ENCODE data around the gene DPYSL3.

The DPYSL3 gene

GRCh38 chr5:147437161-147437596, 72.7 kb downstream of the DPYSL3 start:
- no peak for TF ChIP-seq SUZ12 (IDR thresholded peaks at IDR 0.05; ENCODE audit: extremely low read depth, insufficient read depth, insufficient read length)
- no peak for TF ChIP-seq YY1 (IDR thresholded peaks at IDR 0.05; ENCODE audit: insufficient read depth, insufficient read length)
- no peak for TF ChIP-seq ZNF274 (IDR thresholded peaks at IDR 0.05; ENCODE audit: low read depth, low read length)
- no peak for DNase-seq (ENCODE audit: low read depth, low spot score)
- Histone ChIP-seq H3K4me3 (ENCODE audit: insufficient read length, low read depth) (no peak overlapping the region), H3K9me3 (ENCODE audit: insufficient read depth, low read length) (no peaks in the 10 kb centered on the region), H3K9ac (ENCODE audit: insufficient read length, low read depth) (no peak overlapping the region), H3K27me3 (ENCODE audit: insufficient read depth, insufficient read length) (no peaks in the 10 kb centered on the region), H3K4me1 (ENCODE audit: insufficient read depth, insufficient read length) (no peaks in the 10 kb centered on the region), H3K36me3 (ENCODE audit: insufficient read depth, insufficient read length, low read length) (no peaks in the 10 kb centered on the region)

DNA sequence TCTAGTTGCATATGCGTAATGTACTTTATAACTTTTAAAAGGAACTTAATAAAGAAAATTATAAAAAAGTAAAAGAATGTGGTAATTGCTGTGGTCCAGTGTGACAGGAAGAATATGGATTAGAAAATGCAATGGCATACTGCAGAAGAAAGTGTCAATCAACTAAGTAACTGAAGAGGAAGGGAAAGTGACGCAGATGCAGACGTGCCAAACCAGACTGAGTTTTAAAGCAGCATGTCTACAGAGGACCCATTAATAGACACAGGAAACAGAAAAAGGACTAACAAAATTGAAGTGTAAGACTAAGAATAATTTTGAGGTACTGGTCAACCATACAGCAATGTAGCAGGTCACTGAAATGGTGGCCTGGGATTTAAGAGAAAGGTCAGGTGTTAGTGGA, 73.3 kb downstream of the DPYSL3 start:
- H3K4me1 ChIP-seq (ENCODE audit: insufficient read depth, insufficient read length), result no peaks in the 10 kb centered on the region
- TF ChIP-seq ZNF274 (IDR thresholded peaks at IDR 0.05; ENCODE audit: low read depth, low read length) (no peak), YY1 (IDR thresholded peaks at IDR 0.05; ENCODE audit: insufficient read depth, insufficient read length) (no peak), SUZ12 (IDR thresholded peaks at IDR 0.05; ENCODE audit: extremely low read depth, insufficient read depth, insufficient read length) (no peak)
- no peak overlapping the region for H3K4me3 ChIP-seq (ENCODE audit: insufficient read length, low read depth)
- no peak for DNase-seq (ENCODE audit: low read depth, low spot score)
- H3K9ac ChIP-seq (ENCODE audit: insufficient read length, low read depth), result no peak overlapping the region
- no peaks in the 10 kb centered on the region for H3K36me3 ChIP-seq (ENCODE audit: insufficient read depth, insufficient read length, low read length)
- H3K9me3 ChIP-seq (ENCODE audit: insufficient read depth, low read length), result no peaks in the 10 kb centered on the region
- H3K27me3 ChIP-seq (ENCODE audit: insufficient read depth, insufficient read length), result no peaks in the 10 kb centered on the region

DNA sequence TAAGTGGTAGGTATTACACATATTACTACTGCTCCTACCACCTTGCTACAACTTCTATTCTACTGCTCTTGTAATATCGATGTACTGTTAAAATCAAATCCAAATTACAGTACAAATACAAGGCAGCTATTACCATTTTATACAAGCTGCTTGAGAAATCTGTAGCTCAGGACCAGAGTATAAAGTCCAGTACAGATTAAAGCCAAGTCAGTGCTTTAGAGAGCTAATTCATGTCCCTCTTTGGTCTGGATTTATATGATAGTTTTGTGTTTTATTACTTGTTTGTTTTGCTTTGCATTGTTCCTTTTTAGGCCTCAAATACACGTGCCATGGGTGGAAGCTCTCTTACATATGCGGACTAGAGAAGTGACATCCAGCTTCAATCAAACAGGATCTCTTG, 75.8 kb downstream of the DPYSL3 start:
- H3K4me3 ChIP-seq (ENCODE audit: insufficient read length, low read depth), result no peak overlapping the region
- no peak for DNase-seq (ENCODE audit: low read depth, low spot score)

GRCh38 chr5:147432323-147432722, 77.5 kb downstream of the DPYSL3 start:
- no peak overlapping the region for H3K4me3 ChIP-seq (ENCODE audit: insufficient read length, low read depth)
- no peak for DNase-seq (ENCODE audit: low read depth, low spot score)
- H3K4me1 ChIP-seq (ENCODE audit: insufficient read depth, insufficient read length), result no peaks in the 10 kb centered on the region
- H3K36me3 ChIP-seq (ENCODE audit: insufficient read depth, insufficient read length, low read length), result peaks cover 3% of the 10 kb centered on the region
- H3K9ac ChIP-seq (ENCODE audit: insufficient read length, low read depth), result no peak overlapping the region
- no peaks in the 10 kb centered on the region for H3K27me3 ChIP-seq (ENCODE audit: insufficient read depth, insufficient read length)
- no peak for TF ChIP-seq ZNF274 (IDR thresholded peaks at IDR 0.05; ENCODE audit: low read depth, low read length)
- TF ChIP-seq SUZ12 (IDR thresholded peaks at IDR 0.05; ENCODE audit: extremely low read depth, insufficient read depth, insufficient read length), result no peak
- no peak for TF ChIP-seq YY1 (IDR thresholded peaks at IDR 0.05; ENCODE audit: insufficient read depth, insufficient read length)
- no peaks in the 10 kb centered on the region for H3K9me3 ChIP-seq (ENCODE audit: insufficient read depth, low read length)

More for the DNA sequence above, 75.8 kb downstream of the DPYSL3 start:
- Histone ChIP-seq H3K27me3 (ENCODE audit: insufficient read depth, insufficient read length) (no peaks in the 10 kb centered on the region), H3K36me3 (ENCODE audit: insufficient read depth, insufficient read length, low read length) (peaks cover 2% of the 10 kb centered on the region), H3K9ac (ENCODE audit: insufficient read length, low read depth) (no peak overlapping the region), H3K9me3 (ENCODE audit: insufficient read depth, low read length) (no peaks in the 10 kb centered on the region), H3K4me1 (ENCODE audit: insufficient read depth, insufficient read length) (no peaks in the 10 kb centered on the region)
- TF ChIP-seq SUZ12 (IDR thresholded peaks at IDR 0.05; ENCODE audit: extremely low read depth, insufficient read depth, insufficient read length), result no peak
- TF ChIP-seq ZNF274 (IDR thresholded peaks at IDR 0.05; ENCODE audit: low read depth, low read length), result no peak
- no peak for TF ChIP-seq YY1 (IDR thresholded peaks at IDR 0.05; ENCODE audit: insufficient read depth, insufficient read length)

DNA sequence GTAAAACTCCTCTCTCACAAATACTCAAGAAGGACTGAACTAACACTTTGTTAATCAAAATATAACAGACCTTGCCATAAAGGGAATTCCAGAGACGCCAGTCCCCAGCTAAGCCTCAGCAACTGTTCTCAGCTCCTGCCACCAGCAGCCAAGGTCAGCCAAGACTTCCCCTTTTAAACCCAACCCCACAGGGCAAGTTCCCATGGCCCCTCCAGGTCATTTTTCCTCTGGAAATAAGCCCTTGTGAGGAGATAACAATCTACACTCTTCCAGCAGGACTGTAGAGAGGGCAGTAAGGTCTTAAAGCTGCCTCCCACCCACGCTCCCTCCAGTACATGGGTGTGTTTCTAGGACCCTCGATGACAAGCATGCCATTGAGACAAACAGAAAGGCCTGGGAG, 78.3 kb downstream of the DPYSL3 start:
- no peaks in the 10 kb centered on the region for H3K4me1 ChIP-seq (ENCODE audit: insufficient read depth, insufficient read length)
- H3K9me3 ChIP-seq (ENCODE audit: insufficient read depth, low read length), result no peaks in the 10 kb centered on the region
- no peak for TF ChIP-seq ZNF274 (IDR thresholded peaks at IDR 0.05; ENCODE audit: low read depth, low read length)
- no peak for TF ChIP-seq SUZ12 (IDR thresholded peaks at IDR 0.05; ENCODE audit: extremely low read depth, insufficient read depth, insufficient read length)
- no peak for TF ChIP-seq YY1 (IDR thresholded peaks at IDR 0.05; ENCODE audit: insufficient read depth, insufficient read length)
- no peaks in the 10 kb centered on the region for H3K27me3 ChIP-seq (ENCODE audit: insufficient read depth, insufficient read length)
- H3K36me3 ChIP-seq (ENCODE audit: insufficient read depth, insufficient read length, low read length), result peaks cover 3% of the 10 kb centered on the region
- no peak overlapping the region for H3K9ac ChIP-seq (ENCODE audit: insufficient read length, low read depth)
- H3K4me3 ChIP-seq (ENCODE audit: insufficient read length, low read depth), result no peak overlapping the region
- no peak for DNase-seq (ENCODE audit: low read depth, low spot score)

- no peak overlapping the region for H3K4me3 ChIP-seq (ENCODE audit: insufficient read length, low read depth)
- no peak for DNase-seq (ENCODE audit: low read depth, low spot score)
- no peak overlapping the region for H3K9ac ChIP-seq (ENCODE audit: insufficient read length, low read depth)
- peaks cover 3% of the 10 kb centered on the region for H3K36me3 ChIP-seq (ENCODE audit: insufficient read depth, insufficient read length, low read length)
- no peaks in the 10 kb centered on the region for H3K27me3 ChIP-seq (ENCODE audit: insufficient read depth, insufficient read length)
- H3K4me1 ChIP-seq (ENCODE audit: insufficient read depth, insufficient read length), result no peaks in the 10 kb centered on the region
- H3K9me3 ChIP-seq (ENCODE audit: insufficient read depth, low read length), result no peaks in the 10 kb centered on the region
- TF ChIP-seq SUZ12 (IDR thresholded peaks at IDR 0.05; ENCODE audit: extremely low read depth, insufficient read depth, insufficient read length) (no peak), YY1 (IDR thresholded peaks at IDR 0.05; ENCODE audit: insufficient read depth, insufficient read length) (no peak), ZNF274 (IDR thresholded peaks at IDR 0.05; ENCODE audit: low read depth, low read length) (no peak)
Measured at GRCh38 chr5:147430628-147431027, 79.2 kb downstream of the DPYSL3 start.

- no peak overlapping the region for H3K9ac ChIP-seq (ENCODE audit: insufficient read length, low read depth)
- no peaks in the 10 kb centered on the region for H3K4me1 ChIP-seq (ENCODE audit: insufficient read depth, insufficient read length)
- H3K27me3 ChIP-seq (ENCODE audit: insufficient read depth, insufficient read length), result no peaks in the 10 kb centered on the region
- TF ChIP-seq ZNF274 (IDR thresholded peaks at IDR 0.05; ENCODE audit: low read depth, low read length), result no peak
- no peak for TF ChIP-seq YY1 (IDR thresholded peaks at IDR 0.05; ENCODE audit: insufficient read depth, insufficient read length)
- TF ChIP-seq SUZ12 (IDR thresholded peaks at IDR 0.05; ENCODE audit: extremely low read depth, insufficient read depth, insufficient read length), result no peak
- DNase-seq (ENCODE audit: low read depth, low spot score), result no peak
- peaks cover 14% of the 10 kb centered on the region for H3K36me3 ChIP-seq (ENCODE audit: insufficient read depth, insufficient read length, low read length)
- no peaks in the 10 kb centered on the region for H3K9me3 ChIP-seq (ENCODE audit: insufficient read depth, low read length)
- no peak overlapping the region for H3K4me3 ChIP-seq (ENCODE audit: insufficient read length, low read depth)
Measured at GRCh38 chr5:147427521-147428401, 82.1 kb downstream of the DPYSL3 start.
